Inflammatory macrophage treated with lipopolysaccharide for 4 hours (primary cell): Measurements from ENCODE around the gene UFSP1.
A peak's percentile ranks its signal among the peaks of the same experiment; 100 is the strongest.
"Not testable (repeated sequence)": the region's sequence is repeated elsewhere in the genome, so short reads cannot be mapped to it uniquely, and the experiment has no call there.

ENCODE experiments used
- DNase-seq: peaks from one replicate; pipeline ENCODE4 v3.0.0-alpha.2; 2020

Gene UFSP1

GRCh38 chr7:100888988-100889750 is at the start of gene UFSP1:
UFSP1 (minus strand) TSS chr7:100889715; CDS start chr7:100889271, 444 bp downstream.
- no peak for DNase-seq

GRCh38 chr7:100936167-100936566 is 46.7 kb upstream of the UFSP1 start:
- not testable (repeated sequence) for DNase-seq

- DNase-seq, result not testable (repeated sequence)
These were observed 45.9 kb upstream of the UFSP1 start for GRCh38 chr7:100935381-100935780.

GRCh38 chr7:100933734-100934133 is 44.2 kb upstream of the UFSP1 start:
- DNase-seq, result no peak

- no peak for DNase-seq
These were observed 40.3 kb upstream of the UFSP1 start for GRCh38 chr7:100929808-100930174.

GRCh38 chr7:100923616-100924015 is 34.1 kb upstream of the UFSP1 start:
- DNase-seq, result not testable (repeated sequence)

- no peak for DNase-seq
These were observed 31.5 kb upstream of the UFSP1 start for GRCh38 chr7:100921039-100921438.

GRCh38 chr7:100919779-100920437 is 30.4 kb upstream of the UFSP1 start:
- not testable (repeated sequence) for DNase-seq

- not testable (repeated sequence) for DNase-seq
These were observed 29.8 kb upstream of the UFSP1 start for GRCh38 chr7:100919335-100919734.

- DNase-seq, result peak; percentile 93
These were observed 25.4 kb upstream of the UFSP1 start for GRCh38 chr7:100914879-100915447.

- DNase-seq, result no peak
These were observed 24.8 kb upstream of the UFSP1 start for GRCh38 chr7:100914208-100914878.

GRCh38 chr7:100911484-100911883 is 22.0 kb upstream of the UFSP1 start:
- no peak for DNase-seq

- DNase-seq, result peak; percentile 85
These were observed 20.9 kb upstream of the UFSP1 start for GRCh38 chr7:100910443-100910842.

GRCh38 chr7:100908512-100908911 is 19.0 kb upstream of the UFSP1 start:
- no peak for DNase-seq

GRCh38 chr7:100902638-100903037 is 13.1 kb upstream of the UFSP1 start:
- no peak for DNase-seq

- DNase-seq, result no peak
These were observed 12.4 kb upstream of the UFSP1 start for GRCh38 chr7:100901921-100902332.

- DNase-seq, result no peak
These were observed 11.5 kb upstream of the UFSP1 start for GRCh38 chr7:100900978-100901377.

GRCh38 chr7:100899432-100899831 is 9.9 kb upstream of the UFSP1 start:
- no peak for DNase-seq

GRCh38 chr7:100897772-100898454 is 8.4 kb upstream of the UFSP1 start:
- no peak for DNase-seq

GRCh38 chr7:100896732-100897608 is 7.5 kb upstream of the UFSP1 start:
- no peak for DNase-seq

GRCh38 chr7:100895956-100896731 is 6.6 kb upstream of the UFSP1 start:
- peak; percentile 59 for DNase-seq
